Right cardiac atrium (tissue), 5 donors: ENCODE results near the gene IGSF9. TPM values are rescaled to one million over a fixed set of nuclear protein-coding genes. Genes with fewer than 3 reads are reported as not detected.

ENCODE experiments used
- ATAC-seq, 2 donors: fragments of 200-7000 bp; cut with Tn5 transposase; one replicate each; pipeline versions ENCODE4 v1.8.0 to v1.9.1; 2020; ENCODE audit warnings: moderate library complexity in 2 of 2, mild to moderate bottlenecking in 1 of 2
- DNase-seq, 3 donors: peaks; one replicate each; pipeline ENCODE4 v3.0.0-alpha.2; 2020
- H3K27ac ChIP-seq: one replicate; pipeline ENCODE4 v1.5.1; 2013; ENCODE audit warnings: mild to moderate bottlenecking, low read length, control low read depth, moderate library complexity
- H3K27me3 ChIP-seq: one replicate; pipeline ENCODE4 v1.6.1; 2013; ENCODE audit not compliant: control insufficient read depth, insufficient read depth
- H3K4me1 ChIP-seq: one replicate; pipeline ENCODE4 v1.6.1; 2013; ENCODE audit warnings: low read length; ENCODE audit not compliant: control insufficient read depth, insufficient read depth
- H3K4me3 ChIP-seq: one replicate; pipeline ENCODE4 v1.5.1; 2013; ENCODE audit warnings: low read length, control low read depth
- H3K9me3 ChIP-seq: one replicate; pipeline ENCODE4 v1.6.1; 2013; ENCODE audit warnings: low read length; ENCODE audit not compliant: control insufficient read depth
- WGBS: extraction: QIAGEN DNeasy Blood & Tissue Kit; methylation state at CpG from one replicate; pipeline ENCODE4 v1.1.7; 2013; 5-methylcytosine and 5-hydroxymethylcytosine counted together
- intact Hi-C, 4 donors: fragments of 100-400 bp; cut with DNase I; formaldehyde crosslinking; loops; one replicate each; pipeline versions ENCODE4 v1.11.0 to v1.14.0; 2022 to 2023
- polyA plus RNA-seq: library from polyadenylated mRNA; stranded (reverse); fragments of 200-250 nt; gene quantifications from one replicate; pipeline ENCODE4 v1.2.3, GENCODE V29; 2013
- total RNA-seq, 4 donors: library from RNA; stranded (reverse); fragmentation: NEBNext Ultra II Directional; extraction: Animal tissue kit (Norgen Biotek cat#: 25700); gene quantifications; one replicate each; pipeline ENCODE4 v1.2.1, GENCODE V29; 2021
- donor health status: healthy with polysubstance abuse.
- donor health status: DM: no; HTN: yes; CAD: no.
- donor health status: DM: no; HTN: no; CAD: no.
- donor health status: DM: no; HTN: yes; CAD: no; lungs with severe emphysema.
- donor health status: DM: yes; HTN: yes; CAD: no.

The IGSF9 gene
- total and polyA plus RNA-seq, 5 donors: 0.17 to 2.7 (median 2.2) TPM

DNA sequence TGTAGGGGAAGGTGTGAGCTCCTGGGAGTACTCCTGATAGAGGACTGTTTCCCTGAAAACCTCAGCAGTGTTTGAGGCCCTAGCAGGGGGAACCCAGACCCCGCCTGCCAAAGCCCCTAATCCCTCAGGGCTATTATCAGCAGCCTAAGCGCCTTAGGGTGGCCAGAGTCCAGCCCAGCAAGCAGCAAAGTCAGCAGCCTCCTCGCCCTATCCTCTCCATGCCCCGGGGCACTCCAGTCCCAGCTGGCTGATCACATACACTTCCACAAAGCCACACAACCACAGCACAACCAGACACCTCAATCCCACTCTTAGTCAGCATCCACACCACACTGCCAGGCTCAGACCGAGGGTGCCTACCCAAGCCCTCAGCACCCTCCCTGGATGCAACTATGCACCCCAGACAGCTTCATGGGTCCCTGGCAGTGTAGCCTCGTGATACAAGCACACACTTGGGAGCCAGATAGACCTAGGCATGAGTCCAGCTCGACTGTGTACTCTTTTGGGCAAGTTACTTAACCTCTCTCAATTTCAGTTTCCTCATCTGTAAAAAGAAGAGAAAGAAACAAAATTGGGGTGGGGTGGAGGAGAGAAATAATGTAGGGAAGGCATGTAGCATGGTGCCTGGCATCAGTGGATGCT, 7.1 kb downstream of the IGSF9 start:
- Histone ChIP-seq H3K9me3 (no peaks in the 10 kb centered on the region), H3K27me3 (no peaks in the 10 kb centered on the region), H3K4me1 (no peaks in the 10 kb centered on the region), H3K4me3 (no peak overlapping the region), H3K27ac (no peak overlapping the region)
- intact Hi-C loops: loop anchor here (5.0 kb wide), 2 partner anchors 69 to 141 kb away; no protein-coding TSS in a partner anchor
- ATAC-seq (no peak), DNase-seq (no peak)
- WGBS: 52% methylated on average over 7 of the region's 7 CpGs

DNA sequence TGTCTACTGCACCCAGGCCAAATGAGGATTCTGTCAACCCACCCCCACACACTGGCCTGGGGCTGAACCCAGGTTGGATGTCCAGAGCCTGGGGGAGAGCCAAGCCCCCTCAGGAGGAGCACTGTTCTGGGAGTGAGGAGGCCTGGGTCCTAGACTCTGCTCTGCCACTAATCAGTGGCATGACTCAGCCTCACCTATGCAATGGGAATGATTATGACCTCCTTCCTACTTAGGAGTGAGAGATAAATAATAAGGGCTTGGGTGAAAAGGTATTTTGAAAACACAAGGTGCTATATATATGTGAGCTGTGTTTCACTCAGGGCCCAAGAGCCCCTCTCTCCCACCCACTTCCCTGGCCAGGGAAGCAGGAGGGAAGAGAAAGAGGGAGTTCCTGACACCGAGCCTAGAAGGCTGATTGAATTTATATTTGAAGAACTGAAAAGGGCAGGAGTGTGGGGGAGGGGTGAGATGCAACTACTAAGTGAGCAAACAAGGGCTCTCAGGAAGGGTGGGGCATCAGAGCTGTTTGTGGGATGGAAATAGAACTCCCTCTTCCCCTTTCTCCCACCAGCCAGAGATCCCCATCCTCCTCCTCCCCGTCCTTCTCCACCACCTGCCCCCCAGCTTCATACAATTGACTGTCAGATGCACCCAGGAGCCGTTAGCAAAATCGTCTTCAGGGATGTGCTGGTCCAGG, 8.2 kb downstream of the IGSF9 start:
- Histone ChIP-seq H3K4me1 (no peaks in the 10 kb centered on the region), H3K4me3 (no peak overlapping the region), H3K27ac (no peak overlapping the region), H3K27me3 (no peaks in the 10 kb centered on the region), H3K9me3 (no peaks in the 10 kb centered on the region)
- WGBS: 43% methylated on average over 4 of the region's 4 CpGs
- DNase-seq (no peak), ATAC-seq (peak; percentile 3 to 5)
- intact Hi-C loops: loop anchor here (2.0 to 5.0 kb wide), 3 partner anchors 70 to 140 kb away; no protein-coding TSS in a partner anchor

DNA sequence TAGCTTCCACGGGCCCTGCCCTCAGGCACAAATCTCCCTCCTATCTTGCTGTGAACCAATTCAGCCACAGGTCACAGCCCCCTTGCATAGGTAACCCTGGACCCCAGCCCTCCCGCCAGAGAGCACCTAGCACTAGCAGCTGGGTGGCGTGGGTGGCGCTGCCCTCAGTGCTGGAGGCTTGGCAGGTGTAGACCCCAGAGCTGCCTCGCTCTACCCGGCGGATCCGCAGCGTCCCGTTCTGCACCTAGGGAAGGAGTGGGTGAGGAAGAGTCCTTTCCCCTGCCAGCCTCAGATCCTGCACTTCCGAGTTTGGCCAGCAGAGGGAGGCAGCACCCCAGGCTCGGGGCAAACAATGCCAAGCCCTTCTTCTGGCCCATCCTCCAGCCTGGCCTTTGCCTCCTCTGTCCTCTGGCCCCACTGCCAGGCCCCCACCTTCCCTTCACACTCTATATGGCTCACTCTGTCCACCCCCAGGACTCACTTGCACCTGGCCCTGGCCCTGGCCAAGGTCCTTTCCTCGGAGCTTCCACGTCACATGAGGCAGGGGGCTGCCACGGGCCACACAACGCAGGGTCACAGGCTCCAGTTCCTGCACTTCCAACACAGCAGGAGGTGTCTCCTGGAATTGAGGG, 9.0 kb downstream of the IGSF9 start:
- Histone ChIP-seq H3K4me1 (no peaks in the 10 kb centered on the region), H3K27me3 (no peaks in the 10 kb centered on the region), H3K4me3 (no peak overlapping the region), H3K27ac (no peak overlapping the region), H3K9me3 (no peaks in the 10 kb centered on the region)
- 35% methylated on average over 16 of the region's 16 CpGs for WGBS
- intact Hi-C loops: loop anchor here (2.0 to 5.0 kb wide), 3 partner anchors 71 to 139 kb away; no protein-coding TSS in a partner anchor
- peak; percentile 66 to 90 (median 88) for DNase-seq
- ATAC-seq: peak; percentile 64

DNA sequence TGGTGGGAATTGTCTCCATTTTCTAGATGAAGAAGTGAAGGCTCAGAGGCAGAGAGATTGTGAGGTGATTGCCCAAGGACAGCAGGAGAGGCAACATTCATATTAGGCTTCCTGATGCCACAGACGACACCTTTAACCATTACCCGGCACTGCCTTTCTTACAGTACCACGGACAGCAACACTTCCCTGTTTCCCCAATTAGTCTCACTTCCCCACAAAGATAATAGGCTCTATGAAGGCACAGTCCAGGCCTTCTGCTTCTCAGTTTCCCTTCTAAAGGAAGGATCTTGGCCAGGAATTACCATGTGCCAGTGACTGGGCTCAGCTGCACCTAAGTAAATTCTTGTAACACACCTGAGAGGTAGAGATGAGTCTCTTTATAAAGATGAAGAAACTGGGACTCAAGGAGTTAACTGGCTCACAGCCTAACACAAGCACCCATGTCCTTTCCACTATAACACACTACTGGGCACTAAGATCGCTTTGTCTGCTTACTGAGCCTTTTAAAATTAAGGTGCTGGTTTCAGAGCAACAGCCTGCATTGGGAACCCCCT, 9.6 kb downstream of the IGSF9 start:
- Histone ChIP-seq H3K9me3 (no peaks in the 10 kb centered on the region), H3K27me3 (no peaks in the 10 kb centered on the region), H3K4me3 (no peak overlapping the region), H3K4me1 (no peaks in the 10 kb centered on the region), H3K27ac (no peak overlapping the region)
- intact Hi-C loops: loop anchor here (2.0 to 5.0 kb wide), 3 partner anchors 72 to 138 kb away; no protein-coding TSS in a partner anchor
- DNase-seq: no peak
- no peak for ATAC-seq
- 59% methylated on average over 4 of the region's 4 CpGs for WGBS

DNA sequence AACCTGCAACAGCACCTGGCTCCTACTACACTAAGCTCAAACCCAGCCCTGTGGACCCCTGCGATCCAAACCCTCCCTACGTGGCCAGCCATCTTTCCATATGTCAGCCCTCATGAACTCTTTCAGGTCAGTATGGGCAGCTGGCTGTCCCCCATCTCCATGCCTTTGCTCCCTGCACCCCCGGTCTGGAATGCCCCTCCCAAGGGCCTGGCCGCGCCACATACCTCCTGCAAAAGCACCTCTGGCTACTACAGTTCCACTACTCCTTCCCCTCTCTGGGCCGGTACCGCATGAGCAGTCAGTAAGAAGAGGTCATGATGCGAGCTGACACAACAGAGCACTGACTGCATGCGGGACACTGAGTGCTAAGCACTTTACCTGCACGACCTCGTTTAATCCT, 10.1 kb downstream of the IGSF9 start:
- Histone ChIP-seq H3K27ac (no peak overlapping the region), H3K4me3 (no peak overlapping the region), H3K9me3 (no peaks in the 10 kb centered on the region), H3K27me3 (no peaks in the 10 kb centered on the region), H3K4me1 (no peaks in the 10 kb centered on the region)
- ATAC-seq (no peak), DNase-seq (no peak)
- intact Hi-C loops: loop anchor here (5.0 kb wide), 2 partner anchors 72 to 138 kb away; no protein-coding TSS in a partner anchor
- WGBS: 93% methylated on average over 11 of the region's 11 CpGs

DNA sequence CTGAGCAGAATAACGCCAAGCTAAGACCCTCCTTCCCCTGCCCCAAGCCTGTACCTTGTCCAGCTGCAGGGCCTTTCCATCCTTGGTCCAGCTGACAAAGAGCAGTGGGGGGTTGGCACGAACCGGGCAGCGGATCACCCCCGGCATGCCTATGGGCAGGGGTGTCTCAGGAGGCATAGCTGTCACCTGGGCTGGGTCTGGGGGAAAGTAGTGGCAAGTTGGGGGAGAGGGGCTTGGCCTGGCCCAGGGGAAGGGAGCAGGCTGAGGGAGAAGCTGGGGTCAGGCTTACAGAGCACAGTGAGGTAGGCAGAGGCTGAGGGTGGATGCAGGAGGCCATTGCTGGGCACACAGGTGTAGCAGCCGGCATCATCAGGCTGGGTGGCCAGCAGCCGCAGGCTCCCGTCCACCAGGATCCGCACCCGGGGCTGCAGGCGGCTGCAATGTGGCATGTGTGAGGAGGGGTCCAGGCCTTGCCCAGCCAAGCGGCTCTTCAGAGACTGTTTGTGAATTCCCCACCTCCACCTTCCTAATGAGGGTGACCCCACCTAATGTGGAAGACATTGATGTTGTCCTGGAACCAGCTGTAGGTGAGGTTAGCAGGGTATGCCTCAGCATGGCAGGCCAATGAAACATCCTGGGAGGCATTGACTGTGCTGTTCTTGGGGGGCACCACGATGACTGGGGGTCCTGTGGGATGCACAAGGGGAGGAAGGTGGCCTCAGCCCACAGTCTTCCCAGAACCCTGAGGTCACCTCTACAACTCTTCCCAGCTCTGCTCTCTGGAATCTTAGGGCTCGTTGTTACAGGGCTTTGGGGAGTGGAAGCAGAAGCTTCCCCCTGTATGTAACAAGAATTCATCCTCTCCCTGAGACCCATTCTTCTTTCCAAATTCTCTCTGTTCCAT, 11.0 kb downstream of the IGSF9 start:
- Histone ChIP-seq H3K4me3 (no peak overlapping the region), H3K4me1 (no peaks in the 10 kb centered on the region), H3K27ac (no peak overlapping the region), H3K9me3 (no peaks in the 10 kb centered on the region), H3K27me3 (no peaks in the 10 kb centered on the region)
- intact Hi-C loops: loop anchor here (5.0 kb wide), 2 partner anchors 73 to 137 kb away; no protein-coding TSS in a partner anchor
- DNase-seq: no peak
- WGBS: 92% methylated on average over 14 of the region's 14 CpGs
- ATAC-seq: no peak

DNA sequence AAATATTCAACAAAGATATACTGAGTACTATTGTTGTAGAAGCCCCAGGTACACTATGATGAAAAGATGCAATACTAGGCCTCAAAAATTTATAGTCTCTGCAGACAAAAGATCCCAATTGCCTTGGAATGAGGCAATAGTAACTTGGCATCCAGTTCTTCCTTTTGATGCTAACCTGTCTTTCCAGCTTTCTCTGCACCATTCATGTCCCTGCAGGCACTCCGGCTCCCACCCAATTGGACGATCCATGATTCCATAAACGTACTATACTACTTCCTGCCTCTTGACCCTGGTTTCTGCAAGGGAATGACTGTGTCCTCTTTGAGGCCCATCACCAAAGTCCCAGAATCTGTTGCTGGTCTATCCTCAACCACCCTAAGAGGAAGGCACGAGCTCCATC, 12.1 kb downstream of the IGSF9 start:
- ATAC-seq (no peak), DNase-seq (no peak)
- WGBS: 81% methylated on average over 4 of the region's 4 CpGs
- intact Hi-C loops: no loop called here
- H3K27me3 ChIP-seq: no peaks in the 10 kb centered on the region
- no peak overlapping the region for H3K4me3 ChIP-seq
- H3K9me3 ChIP-seq: no peaks in the 10 kb centered on the region
- no peaks in the 10 kb centered on the region for H3K4me1 ChIP-seq
- no peak overlapping the region for H3K27ac ChIP-seq

DNA sequence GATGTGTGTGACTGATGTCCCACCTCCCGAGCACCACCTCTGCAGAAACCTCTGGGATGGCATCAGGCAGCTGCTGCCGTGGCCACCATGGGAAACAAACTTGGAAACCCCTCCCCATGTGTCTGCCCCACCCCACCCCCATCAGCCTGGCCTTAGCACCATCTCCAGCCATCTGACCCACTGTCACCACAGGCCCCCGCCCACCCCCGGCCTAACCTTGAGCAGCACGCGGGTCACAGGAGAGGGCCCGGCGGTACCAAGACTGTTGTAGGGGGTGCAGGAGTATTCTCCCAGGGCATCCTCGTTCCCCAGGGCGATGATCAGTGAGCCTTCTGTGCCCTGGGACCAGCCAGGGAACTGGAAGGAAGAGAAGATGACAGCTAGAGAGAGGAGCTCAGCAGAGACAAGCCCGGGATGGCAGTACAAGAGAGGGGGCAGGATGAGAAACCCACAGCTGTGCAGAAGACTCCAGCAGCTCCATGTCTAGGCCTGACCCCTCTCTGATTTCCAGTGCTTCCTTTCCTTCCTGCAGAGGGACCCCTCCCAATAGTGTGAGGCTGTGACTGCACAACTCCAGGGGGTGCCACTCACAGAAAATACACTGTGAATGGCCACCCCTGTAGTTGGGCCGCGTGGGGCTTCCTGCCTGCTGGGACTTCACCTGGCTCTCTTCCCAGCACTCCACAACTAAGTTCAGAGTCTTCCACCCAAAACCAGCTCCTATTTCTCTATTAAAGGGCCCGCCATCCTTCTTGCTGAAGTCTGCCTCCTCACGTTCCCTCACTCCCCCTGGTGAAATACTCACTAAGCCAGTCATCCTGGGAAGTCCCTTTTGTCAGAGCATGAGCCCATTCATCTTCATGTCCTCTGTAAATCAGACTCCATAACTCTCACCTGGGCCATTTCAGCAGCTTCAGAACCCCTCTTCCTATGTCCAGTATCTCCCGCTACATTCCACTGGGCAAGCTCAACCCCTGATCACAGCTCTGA, 12.8 kb downstream of the IGSF9 start:
- DNase-seq (no peak), ATAC-seq (no peak)
- 78% methylated on average over 16 of the region's 16 CpGs for WGBS
- Histone ChIP-seq H3K27ac (no peak overlapping the region), H3K4me3 (no peak overlapping the region), H3K9me3 (no peaks in the 10 kb centered on the region), H3K4me1 (no peaks in the 10 kb centered on the region), H3K27me3 (no peaks in the 10 kb centered on the region)
- intact Hi-C loops: no loop called here

DNA sequence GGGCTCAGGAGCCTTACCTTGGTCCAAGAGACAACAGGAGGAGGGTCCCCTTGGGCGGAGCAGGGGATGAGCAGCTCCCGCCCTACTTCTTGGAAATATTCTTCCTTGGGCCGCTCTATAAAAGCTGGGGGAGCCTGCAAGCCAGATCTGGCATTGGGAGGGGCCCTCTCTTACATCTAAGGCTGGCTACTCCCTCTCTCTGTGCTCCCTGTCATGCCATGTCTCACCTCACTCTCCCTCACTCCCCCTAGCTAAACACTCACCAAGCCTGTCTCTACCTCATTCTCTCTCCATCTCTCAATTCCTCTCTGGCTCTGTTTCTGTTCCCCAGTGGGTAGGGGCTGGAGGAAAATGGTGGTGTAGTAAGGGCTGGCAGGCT, 13.6 kb downstream of the IGSF9 start:
- no peak for DNase-seq
- intact Hi-C loops: no loop called here
- Histone ChIP-seq H3K4me3 (no peak overlapping the region), H3K9me3 (no peaks in the 10 kb centered on the region), H3K4me1 (no peaks in the 10 kb centered on the region), H3K27me3 (no peaks in the 10 kb centered on the region), H3K27ac (no peak overlapping the region)
- ATAC-seq: no peak
- 98% methylated on average over 3 of the region's 3 CpGs for WGBS
